ENCODE results near the gene PLCB4. TPM values are rescaled to one million over a fixed set of nuclear protein-coding genes. Genes with fewer than 3 reads are reported as not detected.

The PLCB4 gene
- total RNA-seq, 2 experiments from 2014 or later: not detected

GRCh38 chr20:9395971-9396370 lies 327.1 kb downstream of the PLCB4 start:
- no peaks in the 10 kb centered on the region for H3K36me3 Mint-ChIP-seq (ENCODE audit: low read depth)
- H3K27ac Mint-ChIP-seq: no peak overlapping the region
- peaks cover 4% of the 10 kb centered on the region for H3K4me1 Mint-ChIP-seq
- no peaks in the 10 kb centered on the region for H3K9me3 Mint-ChIP-seq
- no peaks in the 10 kb centered on the region for H3K27me3 Mint-ChIP-seq
- no peak for DNase-seq
- ChIA-PET CTCF (no interaction called here), POLR2A (no interaction called here)
- H3K4me3 Mint-ChIP-seq: no peak overlapping the region

DNA sequence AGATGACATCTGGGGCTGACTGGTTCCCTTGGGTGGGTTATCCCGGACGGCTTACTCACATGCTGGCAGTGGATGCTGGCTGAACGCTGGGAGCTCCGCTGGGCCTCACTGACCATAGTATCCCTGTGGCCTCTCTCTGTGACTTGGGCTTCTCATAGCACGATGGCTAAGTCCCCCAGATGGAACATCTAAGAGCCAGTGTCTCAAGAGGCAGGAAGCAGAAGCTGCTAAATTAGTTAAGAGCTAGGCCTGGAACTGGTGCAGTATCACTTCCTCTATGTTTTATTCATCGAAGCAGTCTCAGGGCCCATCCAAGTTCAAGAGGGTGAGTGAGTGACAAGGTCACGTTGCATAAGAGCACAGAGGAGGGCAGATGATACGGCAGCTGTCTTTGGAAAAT lies 329.0 kb downstream of the PLCB4 start:
- CTCF ChIA-PET: no interaction called here
- H3K27me3 Mint-ChIP-seq: no peaks in the 10 kb centered on the region
- no peak overlapping the region for H3K27ac Mint-ChIP-seq
- no peak for DNase-seq
- H3K36me3 Mint-ChIP-seq (ENCODE audit: low read depth): no peaks in the 10 kb centered on the region
- POLR2A ChIA-PET: no interaction called here
- no peak overlapping the region for H3K4me3 Mint-ChIP-seq
- no peaks in the 10 kb centered on the region for H3K9me3 Mint-ChIP-seq
- peaks cover 2% of the 10 kb centered on the region for H3K4me1 Mint-ChIP-seq

GRCh38 chr20:9398882-9399281 lies 330.0 kb downstream of the PLCB4 start:
- H3K4me1 Mint-ChIP-seq: peaks cover 2% of the 10 kb centered on the region
- H3K27me3 Mint-ChIP-seq: no peaks in the 10 kb centered on the region
- ChIA-PET CTCF (interaction anchor here (0.7 kb wide), 1 partner anchor 10 kb away, joined by 4 read pairs; no protein-coding TSS in a partner anchor), POLR2A (no interaction called here)
- H3K36me3 Mint-ChIP-seq (ENCODE audit: low read depth): no peaks in the 10 kb centered on the region
- H3K4me3 Mint-ChIP-seq: no peak overlapping the region
- no peak for DNase-seq
- H3K9me3 Mint-ChIP-seq: no peaks in the 10 kb centered on the region
- no peak overlapping the region for H3K27ac Mint-ChIP-seq

DNA sequence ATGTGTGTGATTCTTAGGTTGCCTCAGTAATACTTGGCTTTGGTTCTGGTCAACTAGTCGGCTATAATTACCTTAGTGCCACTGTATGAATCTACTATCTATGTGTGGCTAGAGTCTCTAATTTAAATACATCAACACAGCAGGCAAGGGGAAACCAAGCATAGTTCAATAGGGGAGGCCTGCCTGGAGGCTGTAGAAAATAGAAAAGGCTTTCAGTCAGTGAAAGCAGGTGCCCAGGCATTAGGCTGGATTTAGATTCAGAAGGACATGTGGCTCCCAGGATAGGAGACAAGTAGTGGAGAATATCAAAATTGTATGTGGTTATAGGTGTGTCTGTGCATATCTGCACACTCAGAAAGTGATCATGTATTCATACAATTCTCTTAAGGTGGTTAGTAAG lies 330.4 kb downstream of the PLCB4 start:
- no peak overlapping the region for H3K4me3 Mint-ChIP-seq
- H3K27ac Mint-ChIP-seq: no peak overlapping the region
- ChIA-PET CTCF (interaction anchor here (0.7 kb wide), 1 partner anchor 9 kb away, joined by 4 read pairs; no protein-coding TSS in a partner anchor), POLR2A (no interaction called here)
- no peaks in the 10 kb centered on the region for H3K27me3 Mint-ChIP-seq
- peaks cover 2% of the 10 kb centered on the region for H3K4me1 Mint-ChIP-seq
- H3K36me3 Mint-ChIP-seq (ENCODE audit: low read depth): no peaks in the 10 kb centered on the region
- DNase-seq: no peak
- H3K9me3 Mint-ChIP-seq: no peaks in the 10 kb centered on the region

DNA sequence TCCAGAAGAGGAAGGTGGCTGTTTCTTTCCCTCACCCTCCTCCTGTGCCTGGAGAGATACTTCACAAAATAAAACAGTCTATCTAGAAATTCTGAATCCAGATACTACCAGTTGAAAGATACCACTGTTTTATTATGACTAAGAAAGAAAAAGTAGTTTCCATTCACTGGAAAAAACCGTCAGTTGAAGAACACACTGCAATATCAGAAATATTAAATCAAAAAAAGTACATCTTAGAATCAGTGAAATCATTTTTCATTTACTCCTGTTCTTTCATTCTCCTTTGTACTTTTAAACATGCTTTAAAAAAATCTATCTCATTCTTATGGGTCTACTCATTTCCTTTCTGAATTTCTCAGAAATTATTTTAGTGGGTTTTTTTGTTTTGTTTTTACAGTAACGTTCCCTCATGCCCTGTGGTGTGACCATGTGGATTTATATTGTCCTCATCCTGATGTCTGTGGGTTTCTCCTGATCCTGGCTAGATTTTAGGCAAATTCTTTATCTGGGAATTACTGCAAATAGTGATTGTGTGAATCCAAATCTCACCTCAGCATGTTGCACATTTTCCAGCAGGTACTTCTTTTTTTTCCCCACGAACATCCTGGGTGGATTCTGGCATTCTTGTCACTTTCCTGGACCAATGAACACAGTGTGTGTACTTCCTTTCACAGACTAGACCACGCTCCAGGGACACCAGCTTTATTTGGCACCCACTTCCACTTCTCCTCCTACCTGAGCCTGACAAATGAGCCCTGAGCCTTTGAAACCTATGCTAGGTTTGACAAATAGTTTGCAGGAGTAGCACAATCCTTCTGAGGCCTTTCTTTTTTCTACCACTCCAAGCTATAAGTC lies 331.5 kb downstream of the PLCB4 start:
- ChIA-PET POLR2A (no interaction called here), CTCF (no interaction called here)
- H3K4me3 Mint-ChIP-seq: no peak overlapping the region
- no peaks in the 10 kb centered on the region for H3K36me3 Mint-ChIP-seq (ENCODE audit: low read depth)
- H3K9me3 Mint-ChIP-seq: no peaks in the 10 kb centered on the region
- H3K27ac Mint-ChIP-seq: no peak overlapping the region
- H3K4me1 Mint-ChIP-seq: peaks cover 2% of the 10 kb centered on the region
- no peaks in the 10 kb centered on the region for H3K27me3 Mint-ChIP-seq
- no peak for DNase-seq

- no peak overlapping the region for H3K4me3 Mint-ChIP-seq
- peaks cover 2% of the 10 kb centered on the region for H3K4me1 Mint-ChIP-seq
- ChIA-PET CTCF (no interaction called here), POLR2A (no interaction called here)
- no peaks in the 10 kb centered on the region for H3K36me3 Mint-ChIP-seq (ENCODE audit: low read depth)
- no peak for DNase-seq
- no peak overlapping the region for H3K27ac Mint-ChIP-seq
- H3K9me3 Mint-ChIP-seq: no peaks in the 10 kb centered on the region
- H3K27me3 Mint-ChIP-seq: no peaks in the 10 kb centered on the region
Measured at GRCh38 chr20:9401371-9401770, 332.5 kb downstream of the PLCB4 start.

DNA sequence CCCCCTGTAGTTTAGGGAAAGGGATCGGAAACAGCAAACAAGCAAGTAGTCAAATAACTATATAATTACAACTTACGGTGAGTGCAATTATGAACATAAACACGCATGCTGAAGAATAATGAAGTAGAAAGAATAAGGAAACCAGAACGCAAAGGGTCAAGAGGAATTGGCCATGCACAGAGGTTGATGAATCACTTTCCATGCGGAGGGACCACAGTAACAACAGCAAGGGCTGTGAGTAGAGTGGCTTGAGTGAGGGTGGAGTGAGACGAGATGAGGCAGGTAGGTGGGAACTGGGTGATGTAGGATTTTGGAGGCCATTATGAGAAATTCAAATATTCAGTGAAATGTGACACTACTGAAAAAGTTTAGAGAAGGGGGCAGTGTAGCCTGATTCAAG lies 333.3 kb downstream of the PLCB4 start:
- Mint-ChIP-seq H3K27ac (no peak overlapping the region), H3K27me3 (no peaks in the 10 kb centered on the region), H3K36me3 (ENCODE audit: low read depth) (no peaks in the 10 kb centered on the region), H3K4me3 (no peak overlapping the region), H3K4me1 (peaks cover 2% of the 10 kb centered on the region), H3K9me3 (no peaks in the 10 kb centered on the region)
- CTCF ChIA-PET: no interaction called here
- POLR2A ChIA-PET: no interaction called here
- DNase-seq: no peak

GRCh38 chr20:9402546-9402945 lies 333.7 kb downstream of the PLCB4 start:
- no peak for DNase-seq
- POLR2A ChIA-PET: no interaction called here
- no peaks in the 10 kb centered on the region for H3K9me3 Mint-ChIP-seq
- no peak overlapping the region for H3K4me3 Mint-ChIP-seq
- H3K27ac Mint-ChIP-seq: no peak overlapping the region
- CTCF ChIA-PET: no interaction called here
- H3K36me3 Mint-ChIP-seq (ENCODE audit: low read depth): no peaks in the 10 kb centered on the region
- peaks cover 2% of the 10 kb centered on the region for H3K4me1 Mint-ChIP-seq
- no peaks in the 10 kb centered on the region for H3K27me3 Mint-ChIP-seq

DNA sequence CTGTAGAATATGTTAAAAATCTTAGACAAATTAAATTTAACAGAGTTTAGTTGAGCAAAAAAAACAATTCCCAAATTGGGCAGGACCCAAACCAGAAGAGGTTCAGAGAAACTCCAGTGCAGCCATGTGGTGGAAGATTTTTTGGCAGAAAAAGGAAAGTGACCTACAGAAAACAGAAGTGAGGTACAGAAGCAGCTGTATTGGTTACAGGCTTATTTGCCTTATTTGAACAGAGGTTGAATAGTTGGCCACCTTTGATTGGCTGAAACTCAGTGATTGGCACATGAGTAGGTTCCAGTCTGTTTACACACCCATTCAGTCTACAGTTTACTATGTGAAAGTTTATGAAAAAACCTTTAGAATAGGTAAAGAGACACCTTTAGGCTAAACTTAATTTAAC lies 334.6 kb downstream of the PLCB4 start:
- H3K27ac Mint-ChIP-seq: no peak overlapping the region
- no peak for DNase-seq
- H3K9me3 Mint-ChIP-seq: no peaks in the 10 kb centered on the region
- POLR2A ChIA-PET: no interaction called here
- CTCF ChIA-PET: no interaction called here
- no peaks in the 10 kb centered on the region for H3K36me3 Mint-ChIP-seq (ENCODE audit: low read depth)
- H3K4me3 Mint-ChIP-seq: no peak overlapping the region
- H3K27me3 Mint-ChIP-seq: no peaks in the 10 kb centered on the region
- H3K4me1 Mint-ChIP-seq: peaks cover 2% of the 10 kb centered on the region

DNA sequence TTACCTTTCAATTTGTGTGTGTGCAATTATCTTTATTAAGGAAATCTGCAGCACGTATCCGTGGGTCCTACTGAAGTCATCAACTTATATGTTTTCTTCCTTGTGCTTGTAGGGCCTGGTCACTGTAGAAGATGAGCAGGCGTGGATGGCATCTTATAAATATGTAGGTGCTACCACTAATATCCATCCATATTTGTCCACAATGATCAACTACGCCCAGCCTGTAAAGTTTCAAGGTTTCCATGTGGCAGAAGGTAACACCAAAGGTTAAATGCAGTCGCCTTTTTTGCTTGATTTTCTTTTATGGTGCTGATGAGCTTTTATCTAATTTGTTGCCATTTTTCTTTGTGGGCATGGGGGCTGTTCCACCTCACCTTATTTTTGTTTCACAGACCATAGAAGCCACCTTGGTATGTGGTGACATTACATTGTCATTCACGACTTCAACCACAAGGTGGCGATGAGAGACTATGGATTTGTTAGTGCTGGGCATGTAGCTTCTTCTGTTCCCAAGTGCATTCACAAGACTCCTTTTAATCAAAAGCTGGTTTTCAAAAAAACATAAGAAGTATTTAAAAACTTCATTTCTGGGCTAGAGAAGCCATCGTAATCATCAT lies 339.0 kb downstream of the PLCB4 start:
- Mint-ChIP-seq H3K4me1 (no peaks in the 10 kb centered on the region), H3K4me3 (no peak overlapping the region), H3K9me3 (no peaks in the 10 kb centered on the region), H3K27me3 (no peaks in the 10 kb centered on the region), H3K36me3 (ENCODE audit: low read depth) (no peaks in the 10 kb centered on the region), H3K27ac (no peak overlapping the region)
- POLR2A ChIA-PET: no interaction called here
- DNase-seq: peak; percentile 45
- CTCF ChIA-PET: interaction anchor here (1.0 to 4.5 kb wide), 13 partner anchors 9 to 683 kb away, joined by 3 to 70 read pairs (median 6); no protein-coding TSS in a partner anchor

GRCh38 chr20:9408422-9409300 lies 339.8 kb downstream of the PLCB4 start:
- H3K36me3 Mint-ChIP-seq (ENCODE audit: low read depth): no peaks in the 10 kb centered on the region
- no peaks in the 10 kb centered on the region for H3K4me1 Mint-ChIP-seq
- H3K27ac Mint-ChIP-seq: no peak overlapping the region

DNA sequence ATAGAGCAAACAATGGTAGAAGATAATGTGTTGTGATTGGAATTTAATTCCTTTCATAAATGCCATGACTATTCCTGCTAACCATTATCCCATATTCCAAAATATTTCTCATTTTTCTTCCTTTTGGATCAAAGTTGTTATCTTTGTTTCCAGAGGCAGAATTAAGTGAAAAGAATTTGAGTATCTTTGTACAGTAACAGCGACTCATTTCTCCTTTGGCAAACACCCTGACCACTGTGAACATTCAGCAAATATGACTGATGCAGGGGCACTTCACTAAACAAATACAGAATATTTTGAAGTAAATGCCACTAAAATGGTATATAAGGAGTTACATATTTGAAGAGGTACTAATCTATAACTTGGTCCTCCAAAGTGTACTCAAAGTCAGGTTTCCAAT lies 340.5 kb downstream of the PLCB4 start:
- ChIA-PET CTCF (interaction anchor here (0.8 to 4.5 kb wide), 7 partner anchors 12 to 674 kb away, joined by 3 to 70 read pairs (median 7); no protein-coding TSS in a partner anchor), POLR2A (no interaction called here)
- Mint-ChIP-seq H3K27ac (no peak overlapping the region), H3K4me3 (no peak overlapping the region), H3K36me3 (ENCODE audit: low read depth) (no peaks in the 10 kb centered on the region), H3K9me3 (no peaks in the 10 kb centered on the region), H3K27me3 (no peaks in the 10 kb centered on the region), H3K4me1 (no peaks in the 10 kb centered on the region)
- DNase-seq: no peak

More at GRCh38 chr20:9408422-9409300, 339.8 kb downstream of the PLCB4 start:
- Mint-ChIP-seq H3K9me3 (no peaks in the 10 kb centered on the region), H3K27me3 (no peaks in the 10 kb centered on the region), H3K4me3 (no peak overlapping the region)
- ChIA-PET POLR2A (no interaction called here), CTCF (interaction anchor here (1.0 to 4.5 kb wide), 13 partner anchors 10 to 683 kb away, joined by 3 to 70 read pairs (median 6); no protein-coding TSS in a partner anchor)
- DNase-seq: no peak

DNA sequence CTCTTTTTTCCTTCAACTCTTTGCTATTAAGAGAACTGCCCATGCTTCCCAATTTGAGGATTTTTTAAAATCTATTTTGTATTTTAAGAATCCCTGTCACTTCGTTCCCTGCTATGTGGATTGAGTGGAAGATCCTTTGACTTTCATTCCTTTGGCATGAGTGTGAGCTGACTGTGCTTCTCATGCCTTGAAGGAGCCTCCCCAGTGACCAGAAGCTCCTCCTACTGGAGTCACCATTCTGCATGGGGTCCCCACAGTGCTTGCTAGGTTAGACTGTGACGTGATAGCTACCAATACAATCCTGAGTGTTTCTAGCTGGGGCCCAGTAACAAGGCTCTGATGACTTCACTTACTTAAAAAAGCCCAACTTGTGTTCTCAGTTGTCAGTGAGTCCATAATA lies 341.1 kb downstream of the PLCB4 start:
- Mint-ChIP-seq H3K4me1 (no peaks in the 10 kb centered on the region), H3K4me3 (no peak overlapping the region), H3K9me3 (no peaks in the 10 kb centered on the region), H3K36me3 (ENCODE audit: low read depth) (no peaks in the 10 kb centered on the region), H3K27ac (no peak overlapping the region), H3K27me3 (no peaks in the 10 kb centered on the region)
- no peak for DNase-seq
- POLR2A ChIA-PET: no interaction called here
- CTCF ChIA-PET: interaction anchor here (0.8 to 3.0 kb wide), 3 partner anchors 200 to 673 kb away, joined by 3 to 14 read pairs (median 3); no protein-coding TSS in a partner anchor

Data from activated CD4-positive, alpha-beta memory T cell treated with anti-CD3 and anti-CD28 coated beads, Interleukin-2, amount 10 ng/mL, durations not matched to agents 7 days and 5 days (primary cell).